ENCODE results near the gene HOXC10. TPM values are rescaled to one million over a fixed set of nuclear protein-coding genes. Genes with fewer than 3 reads are reported as not detected.

Gene HOXC10
- total RNA-seq, 1 experiment from 2014 or later, result not detected

DNA sequence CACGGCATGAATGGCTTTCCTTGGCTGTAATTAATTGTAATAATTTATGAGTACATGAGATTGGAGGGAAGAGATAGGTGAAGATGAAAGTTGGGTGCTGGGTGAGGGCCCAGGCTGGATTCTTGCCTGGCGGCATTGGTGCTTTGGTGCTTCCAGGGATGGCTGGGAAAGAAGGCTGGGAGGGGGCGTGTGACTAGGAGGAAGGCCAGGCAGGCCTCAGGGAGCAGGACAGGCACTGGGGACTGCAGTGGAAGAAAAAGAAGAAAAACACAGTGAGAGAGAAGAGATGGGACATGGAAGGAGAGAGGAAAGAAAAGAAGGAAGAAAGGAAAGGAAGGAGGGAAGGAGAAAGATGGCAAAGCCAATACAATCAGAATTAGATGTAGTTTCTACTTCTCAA, 18.7 kb downstream of the HOXC10 start:
- DNase-seq (ENCODE audit: low spot score), result no peak

DNA sequence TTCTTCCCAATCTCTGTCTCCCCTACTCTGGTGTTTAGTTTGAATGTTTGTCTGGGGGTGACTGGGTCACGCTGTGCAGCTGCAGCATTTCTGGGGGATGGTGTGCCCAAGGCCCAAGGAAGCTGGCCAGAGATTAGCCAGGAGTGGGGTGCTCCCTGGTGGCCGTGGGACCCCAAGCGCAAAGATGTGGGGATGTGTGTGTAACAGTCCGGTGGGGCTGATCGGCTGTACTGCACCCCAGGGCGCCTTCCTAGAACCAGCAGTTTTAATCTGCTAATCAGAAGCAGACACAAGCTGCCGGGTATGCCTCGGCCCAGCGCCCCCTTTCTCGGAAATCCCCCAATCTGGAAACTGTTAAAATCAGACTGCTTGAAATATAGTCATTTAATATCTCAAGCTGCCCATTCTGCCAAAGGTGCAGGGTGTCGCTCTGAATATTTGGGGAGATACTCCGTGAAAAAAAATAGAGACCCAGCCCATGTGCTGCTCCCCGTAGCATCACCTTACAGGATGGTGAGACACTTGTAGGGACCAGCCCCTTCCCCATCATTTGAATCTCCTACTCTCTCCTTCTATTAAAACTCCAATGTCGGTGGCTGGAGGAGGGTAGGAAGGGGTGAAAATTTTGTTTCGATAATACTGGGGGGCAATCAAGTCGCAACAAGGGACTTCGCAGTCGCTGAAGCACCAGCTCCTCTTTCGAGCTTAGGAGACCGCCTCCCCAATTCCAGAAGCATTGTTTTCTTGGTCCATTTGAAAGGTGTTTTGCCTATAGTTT, 19.3 kb downstream of the HOXC10 start:
- DNase-seq (ENCODE audit: low spot score), result peak; percentile 59

DNA sequence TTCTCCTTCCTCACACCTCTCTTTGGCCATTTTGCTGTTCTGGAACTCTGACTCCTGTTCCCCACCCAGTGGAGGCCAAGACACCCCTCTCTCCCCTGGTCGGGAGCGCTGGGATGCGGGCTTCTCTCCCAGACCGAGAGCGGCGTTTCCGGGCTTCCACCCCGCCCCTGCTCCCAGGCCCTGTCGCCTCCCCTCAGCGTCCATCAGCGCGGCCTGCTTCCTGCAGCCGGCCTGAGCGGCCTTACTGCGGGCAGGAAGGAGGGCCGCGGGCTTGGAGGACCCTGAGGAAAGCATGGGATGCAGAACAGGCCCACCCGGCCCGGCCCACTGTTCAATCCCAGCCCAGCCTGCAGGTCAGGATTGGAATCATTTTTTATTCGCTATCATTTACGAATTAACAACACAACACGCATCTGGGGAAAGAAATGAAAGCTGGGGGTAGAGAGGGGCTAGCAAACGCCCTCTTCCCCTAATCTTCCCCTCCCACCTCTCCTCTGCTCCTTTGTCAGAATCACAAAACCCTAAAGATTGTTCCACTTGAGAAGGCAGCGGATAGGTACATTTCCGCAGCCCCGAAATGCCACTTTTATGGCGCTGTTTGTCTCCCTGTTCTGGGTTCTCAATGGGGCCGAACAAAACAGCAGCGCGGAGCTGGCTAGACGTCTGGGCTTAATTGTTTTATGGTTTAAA, 20.0 kb downstream of the HOXC10 start:
- DNase-seq (ENCODE audit: low spot score), result no peak

DNA sequence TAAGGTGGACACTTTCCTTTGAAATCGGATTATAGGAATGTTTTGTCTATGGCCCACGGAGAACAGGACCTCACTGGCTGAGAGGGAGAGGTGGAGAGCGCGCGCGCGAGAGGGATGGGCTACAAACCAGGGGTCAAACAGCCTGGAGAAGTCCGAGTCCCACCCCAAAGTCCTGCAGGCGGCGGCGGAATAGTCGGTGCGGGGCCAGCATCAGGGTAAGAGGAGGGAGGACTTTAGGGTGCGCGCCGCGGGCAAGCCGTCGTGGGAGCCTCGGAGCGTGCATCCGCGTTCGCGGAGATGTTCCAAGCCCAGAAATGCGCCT, 20.5 kb downstream of the HOXC10 start:
- no peak for DNase-seq (ENCODE audit: low spot score)

DNA sequence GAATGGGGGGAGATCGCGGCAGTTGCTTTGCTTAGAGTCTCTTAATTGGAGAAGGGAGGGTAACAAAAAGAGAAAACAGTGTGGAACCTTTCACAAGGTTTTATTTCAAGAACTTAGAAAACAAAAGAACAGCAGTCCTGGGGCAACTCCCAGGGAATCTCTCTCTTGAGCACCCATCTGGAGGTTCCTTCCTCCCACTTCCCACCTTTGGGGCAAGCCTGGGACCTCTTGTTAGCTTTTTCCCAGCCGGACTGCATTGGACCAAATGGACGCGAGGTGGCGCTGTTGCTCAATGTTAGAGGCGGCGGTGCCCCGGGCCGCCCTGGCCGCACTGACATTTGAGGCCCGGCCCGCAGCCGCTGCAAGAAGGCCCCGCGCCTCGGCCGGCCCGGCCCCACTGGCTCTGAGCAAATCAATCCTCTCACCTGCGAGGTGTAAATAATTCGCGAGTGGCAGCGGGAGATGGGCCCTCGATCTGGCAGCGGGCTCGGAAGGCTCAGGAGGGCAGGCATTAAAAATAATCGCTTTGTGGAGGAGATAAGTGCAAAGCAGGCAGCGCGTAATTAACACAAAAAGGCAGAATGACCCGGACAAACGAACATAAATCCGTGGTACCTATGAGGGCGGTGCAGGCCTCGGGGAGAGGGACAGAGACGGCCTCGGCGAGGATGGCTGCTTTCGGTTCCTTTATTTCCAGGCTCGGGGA, 21.1 kb downstream of the HOXC10 start:
- peak; percentile 95 for DNase-seq (ENCODE audit: low spot score)

DNA sequence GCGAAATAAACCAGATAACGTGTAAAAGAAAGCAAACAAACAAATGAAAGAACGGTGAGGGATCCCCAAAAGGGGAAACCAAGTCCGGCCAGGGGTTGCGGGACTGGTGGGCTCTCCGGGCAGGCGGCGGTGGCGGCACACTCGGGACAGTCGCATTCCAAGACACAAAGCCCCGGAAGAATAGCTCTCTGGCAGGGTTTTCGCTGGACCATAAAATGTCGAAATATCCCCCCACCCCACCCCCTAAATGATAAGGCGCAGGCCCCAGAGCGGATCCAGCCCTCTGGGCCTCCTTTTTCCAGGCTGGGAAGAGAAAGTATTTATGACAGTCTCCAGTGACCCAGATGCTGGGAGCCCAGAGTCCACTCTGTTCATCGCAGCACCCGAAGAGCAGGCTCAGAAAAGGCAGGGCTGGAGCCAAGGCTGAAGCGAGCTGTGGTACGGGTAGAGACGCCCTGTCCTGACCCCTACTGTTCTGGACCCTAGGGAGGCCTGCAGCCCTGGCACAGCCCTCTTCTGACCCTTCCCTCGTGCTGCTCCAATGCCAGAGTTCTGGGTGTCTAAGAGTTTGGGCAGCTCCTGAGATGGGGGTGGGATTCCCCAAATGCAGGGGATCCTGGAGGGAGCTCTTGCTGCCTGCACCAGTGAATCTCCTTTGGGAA, 21.7 kb downstream of the HOXC10 start:
- DNase-seq (ENCODE audit: low spot score), result no peak

DNA sequence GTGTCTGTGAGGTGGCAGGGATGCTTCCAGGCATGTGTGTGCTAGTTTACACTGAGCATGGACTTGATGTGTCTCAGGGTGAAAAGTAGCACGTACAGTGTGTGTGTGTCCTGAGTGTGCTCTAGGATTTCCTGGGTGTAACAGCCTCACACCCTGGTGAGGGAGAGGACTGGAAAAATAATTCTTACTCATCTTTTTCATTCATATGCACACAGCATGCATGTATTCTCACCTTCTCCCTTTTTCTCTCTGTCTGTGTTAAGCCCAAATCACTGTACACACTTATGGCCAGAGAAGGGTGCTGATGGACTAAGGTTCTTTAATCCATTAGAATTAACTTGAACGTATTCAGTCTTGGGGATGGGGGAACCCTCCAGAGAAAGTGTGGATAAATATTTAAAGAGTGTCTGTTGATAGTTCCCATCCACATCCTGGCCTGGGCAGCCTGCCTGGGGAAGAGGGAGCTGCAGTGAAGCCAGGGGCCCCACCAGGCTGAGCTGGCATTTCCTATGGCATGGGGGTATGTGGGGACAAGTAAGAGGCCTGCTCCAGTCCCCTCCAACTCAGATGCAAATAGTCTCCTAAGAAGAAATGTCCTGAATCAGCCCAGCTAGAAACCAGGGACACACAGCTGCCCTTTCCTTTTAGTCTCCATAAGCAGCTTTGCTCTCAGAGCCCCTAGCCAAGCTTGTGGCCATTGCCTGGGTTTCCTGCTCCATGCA, 22.8 kb downstream of the HOXC10 start:
- no peak for DNase-seq (ENCODE audit: low spot score)

DNA sequence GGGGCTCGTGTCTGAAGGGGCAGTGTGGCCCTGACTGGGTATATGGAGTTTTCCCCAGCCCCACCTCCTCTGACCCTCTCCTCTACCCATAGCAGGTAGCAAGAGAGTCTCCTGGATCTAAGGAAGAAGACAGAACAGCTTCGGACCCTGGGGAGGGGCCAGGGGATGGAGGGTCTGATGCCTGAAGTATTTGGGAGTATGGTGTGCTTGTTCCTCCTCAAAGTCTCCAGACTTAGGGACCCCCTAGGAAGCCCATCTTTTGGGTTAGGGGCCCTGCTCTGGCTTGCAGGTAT, 23.3 kb downstream of the HOXC10 start:
- DNase-seq (ENCODE audit: low spot score), result no peak

DNA sequence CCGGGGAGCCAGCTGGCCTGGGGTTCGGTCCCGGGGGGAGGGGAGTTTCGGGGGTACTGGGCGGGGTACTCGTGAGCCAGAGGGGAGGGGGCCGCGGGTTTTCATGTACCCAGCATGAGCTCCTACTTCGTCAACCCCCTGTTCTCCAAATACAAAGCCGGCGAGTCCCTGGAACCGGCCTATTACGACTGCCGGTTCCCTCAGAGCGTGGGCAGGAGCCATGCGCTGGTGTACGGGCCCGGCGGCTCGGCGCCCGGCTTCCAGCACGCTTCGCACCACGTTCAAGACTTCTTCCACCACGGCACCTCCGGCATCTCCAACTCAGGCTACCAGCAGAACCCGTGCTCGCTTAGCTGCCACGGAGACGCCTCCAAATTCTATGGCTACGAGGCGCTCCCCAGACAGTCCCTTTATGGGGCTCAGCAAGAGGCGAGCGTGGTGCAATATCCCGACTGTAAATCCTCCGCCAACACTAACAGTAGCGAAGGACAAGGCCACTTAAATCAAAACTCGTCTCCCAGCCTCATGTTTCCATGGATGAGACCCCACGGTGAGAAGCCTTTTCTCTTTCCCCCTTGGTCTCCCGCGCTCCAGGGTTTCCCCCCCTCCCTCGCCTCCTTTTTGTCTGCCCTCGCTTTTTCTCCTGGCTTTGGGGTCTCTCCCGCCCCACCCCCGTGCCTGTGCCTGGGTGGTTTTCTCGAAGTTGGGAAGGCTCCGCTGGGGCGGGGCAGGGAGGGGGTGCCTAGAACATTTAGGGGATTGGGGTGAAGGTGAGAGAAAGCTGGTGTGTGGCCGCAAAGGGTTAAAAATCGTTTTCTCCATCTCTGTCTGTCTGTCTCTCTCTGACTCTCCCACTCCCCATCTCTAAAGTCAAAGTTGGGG, 24.5 kb downstream of the HOXC10 start:
- DNase-seq (ENCODE audit: low spot score), result no peak

DNA sequence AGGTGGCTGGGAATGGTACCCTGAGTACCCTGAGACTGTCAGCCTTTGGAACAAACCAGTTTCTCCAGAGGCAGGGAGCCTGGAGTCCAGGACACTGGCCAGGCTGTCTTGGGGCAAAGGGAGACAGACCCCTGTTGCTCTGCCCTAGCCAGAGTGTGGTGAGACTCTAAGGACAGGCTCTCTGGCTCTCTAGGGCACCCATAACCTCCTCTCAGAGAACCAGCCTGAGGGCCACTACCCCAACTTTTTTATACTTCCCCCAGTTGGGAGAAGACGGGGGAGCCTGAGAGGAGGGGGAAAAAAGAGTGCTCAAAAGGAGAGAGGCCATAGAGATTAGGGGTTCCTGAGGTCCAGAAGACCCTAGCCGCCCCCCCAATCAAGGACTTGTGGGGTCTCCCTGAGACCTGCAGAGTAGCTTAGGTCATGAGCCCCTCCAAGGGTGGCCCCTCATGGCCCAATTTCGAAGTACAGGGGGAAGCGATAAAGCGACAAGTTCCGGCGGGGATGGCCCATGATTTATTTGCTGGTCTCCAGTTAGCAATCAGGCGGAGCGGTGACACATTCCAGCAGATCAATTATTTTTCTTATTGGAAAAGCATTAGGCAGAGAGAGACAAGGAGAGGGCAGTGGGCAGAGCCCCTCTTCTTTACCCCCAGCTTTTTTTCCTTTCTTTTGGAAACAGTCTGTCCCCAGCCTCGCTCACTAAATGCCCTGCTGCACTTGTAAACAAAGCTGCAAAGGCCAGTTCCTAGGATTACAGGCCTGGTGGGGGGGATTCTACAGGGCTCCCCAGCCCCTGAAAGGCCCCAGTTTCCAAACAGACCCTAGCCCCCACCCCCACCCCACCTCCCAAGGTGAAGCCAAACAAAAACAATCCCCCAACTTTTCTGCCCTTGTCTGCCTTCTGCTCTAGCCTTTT, 25.4 kb downstream of the HOXC10 start:
- no peak for DNase-seq (ENCODE audit: low spot score)

DNA sequence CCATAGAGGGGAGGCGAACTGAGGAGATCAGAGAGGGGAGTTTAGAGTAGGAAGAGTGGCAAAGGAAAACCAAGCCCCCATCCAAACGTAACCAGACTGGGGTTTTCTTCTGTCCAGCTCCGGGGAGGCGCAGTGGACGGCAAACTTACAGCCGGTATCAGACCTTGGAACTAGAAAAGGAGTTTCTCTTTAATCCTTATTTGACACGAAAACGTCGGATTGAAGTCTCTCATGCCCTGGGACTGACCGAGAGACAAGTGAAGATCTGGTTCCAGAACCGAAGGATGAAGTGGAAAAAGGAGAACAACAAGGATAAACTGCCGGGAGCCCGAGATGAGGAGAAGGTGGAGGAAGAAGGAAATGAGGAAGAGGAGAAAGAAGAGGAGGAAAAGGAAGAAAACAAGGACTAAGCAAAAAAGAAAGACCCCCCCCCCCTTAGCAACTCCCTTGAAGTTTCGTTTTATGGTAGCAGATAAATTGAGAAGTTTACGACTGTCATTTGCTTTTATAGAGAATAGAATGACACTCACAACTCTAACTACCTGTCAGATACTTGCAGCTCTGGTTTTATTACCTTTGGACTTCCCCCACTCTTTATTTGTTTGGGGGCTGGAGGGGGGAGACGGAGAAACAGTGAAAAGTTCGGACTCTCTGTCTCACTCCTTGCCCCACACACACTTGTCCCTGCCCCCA, 26.2 kb downstream of the HOXC10 start:
- DNase-seq (ENCODE audit: low spot score), result no peak

DNA sequence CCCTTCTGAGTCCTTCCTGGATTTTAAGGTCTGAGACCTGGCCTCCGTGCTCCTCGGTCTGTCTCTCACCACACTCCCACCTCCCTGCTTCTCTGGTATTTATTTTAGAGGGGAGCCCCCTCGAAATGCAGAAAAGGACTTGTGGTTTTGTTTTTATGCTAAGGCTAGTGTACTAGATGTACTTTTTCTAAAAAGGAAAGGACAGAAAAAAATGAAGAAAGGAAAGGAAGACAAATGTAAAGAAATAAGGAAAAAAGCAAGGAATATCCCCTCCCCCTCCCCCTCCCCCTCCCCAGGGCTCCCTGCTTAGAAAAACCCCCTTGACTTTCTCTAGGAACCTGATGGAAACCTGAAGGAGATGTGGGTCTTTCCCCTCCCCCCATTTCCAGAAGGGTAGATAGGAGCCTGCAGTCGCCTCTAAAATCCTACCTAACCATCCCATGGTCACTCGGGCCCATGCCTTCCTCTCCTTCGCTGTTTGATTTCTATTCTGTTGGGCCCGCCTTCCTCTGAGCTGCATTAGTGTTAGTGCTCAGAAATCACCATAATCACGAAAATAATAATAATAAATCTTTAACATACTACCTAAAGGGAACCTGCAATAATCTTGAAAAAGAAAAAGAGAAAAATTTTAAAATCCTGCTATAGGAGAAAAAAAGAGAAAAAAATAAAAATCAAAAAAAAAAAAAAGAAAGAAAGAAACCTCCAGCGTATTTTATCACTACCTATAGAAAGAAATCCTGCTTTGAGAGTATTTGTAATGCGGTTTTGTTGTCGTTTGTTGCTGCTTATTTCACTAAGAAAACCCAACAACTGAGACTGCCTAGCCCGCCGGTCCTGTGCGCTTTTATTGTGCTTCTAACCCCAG, 27.0 kb downstream of the HOXC10 start:
- no peak for DNase-seq (ENCODE audit: low spot score)

DNA sequence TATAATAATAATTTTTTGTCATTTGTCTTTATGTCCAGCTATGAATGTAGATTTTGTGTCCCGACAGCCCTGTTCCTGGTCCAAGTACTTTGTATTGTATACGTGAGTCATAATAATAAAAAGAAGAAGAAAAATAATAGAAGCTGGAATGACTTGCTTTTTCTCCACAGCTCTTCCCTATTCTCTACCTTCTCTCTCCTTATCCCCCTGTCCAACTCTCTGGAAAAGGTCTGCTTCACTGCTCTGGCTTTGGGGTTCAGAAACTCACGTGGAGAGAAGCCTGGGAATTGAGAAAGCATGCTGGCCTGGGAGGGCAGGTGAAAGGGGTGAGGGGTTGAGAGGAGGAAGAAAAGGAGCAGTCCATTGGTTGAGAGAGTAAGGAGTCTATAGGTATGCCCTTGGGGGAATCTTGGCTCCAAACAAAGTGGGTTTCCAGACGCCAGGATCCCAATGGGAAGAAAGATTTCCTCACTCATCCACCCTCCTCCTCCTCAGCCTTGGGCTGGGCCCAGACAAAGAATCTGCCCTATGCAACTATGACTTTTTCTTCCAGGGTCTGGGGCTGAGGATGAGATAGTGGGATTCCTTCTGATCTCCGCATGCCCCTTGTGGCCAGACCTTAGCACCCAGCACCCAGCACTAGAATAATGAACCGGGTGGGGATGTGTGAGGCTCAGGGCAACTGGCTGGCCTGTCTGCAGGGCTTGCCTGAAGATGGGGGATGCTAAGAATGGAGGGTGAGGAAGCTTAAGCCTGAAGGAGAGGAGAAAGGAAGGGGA, 27.9 kb downstream of the HOXC10 start:
- DNase-seq (ENCODE audit: low spot score), result no peak

DNA sequence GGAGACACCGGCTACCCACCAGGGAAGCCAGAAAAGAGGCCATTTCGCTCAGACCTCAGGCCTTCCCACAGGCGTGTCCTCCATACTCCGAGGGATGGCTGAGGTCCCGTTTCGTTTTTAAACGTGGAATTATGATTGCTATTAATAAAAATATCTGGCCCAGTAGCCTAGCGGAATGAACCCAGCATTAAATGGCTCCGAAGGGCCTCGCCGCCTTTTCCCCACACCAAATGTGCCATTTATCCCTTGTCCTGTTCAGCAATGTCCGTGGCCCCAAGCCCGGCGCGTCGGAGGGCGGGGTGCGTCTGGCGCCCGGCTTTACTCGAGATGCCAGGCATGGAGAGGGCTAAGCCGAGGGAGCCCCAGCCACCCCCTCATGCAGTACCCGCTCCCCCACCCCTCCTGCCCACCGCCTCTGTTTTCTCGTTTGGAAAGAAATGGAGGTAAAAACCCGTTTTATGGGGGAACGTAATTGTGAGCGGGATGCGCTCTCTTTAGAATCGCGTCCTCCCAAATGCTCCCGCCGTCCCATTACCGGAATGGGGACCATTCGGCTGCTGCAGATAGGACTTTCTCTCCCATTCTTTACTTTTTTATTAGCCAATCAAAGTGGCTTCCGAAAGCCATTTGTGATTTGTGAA, 29.6 kb downstream of the HOXC10 start:
- no peak for DNase-seq (ENCODE audit: low spot score)

DNA sequence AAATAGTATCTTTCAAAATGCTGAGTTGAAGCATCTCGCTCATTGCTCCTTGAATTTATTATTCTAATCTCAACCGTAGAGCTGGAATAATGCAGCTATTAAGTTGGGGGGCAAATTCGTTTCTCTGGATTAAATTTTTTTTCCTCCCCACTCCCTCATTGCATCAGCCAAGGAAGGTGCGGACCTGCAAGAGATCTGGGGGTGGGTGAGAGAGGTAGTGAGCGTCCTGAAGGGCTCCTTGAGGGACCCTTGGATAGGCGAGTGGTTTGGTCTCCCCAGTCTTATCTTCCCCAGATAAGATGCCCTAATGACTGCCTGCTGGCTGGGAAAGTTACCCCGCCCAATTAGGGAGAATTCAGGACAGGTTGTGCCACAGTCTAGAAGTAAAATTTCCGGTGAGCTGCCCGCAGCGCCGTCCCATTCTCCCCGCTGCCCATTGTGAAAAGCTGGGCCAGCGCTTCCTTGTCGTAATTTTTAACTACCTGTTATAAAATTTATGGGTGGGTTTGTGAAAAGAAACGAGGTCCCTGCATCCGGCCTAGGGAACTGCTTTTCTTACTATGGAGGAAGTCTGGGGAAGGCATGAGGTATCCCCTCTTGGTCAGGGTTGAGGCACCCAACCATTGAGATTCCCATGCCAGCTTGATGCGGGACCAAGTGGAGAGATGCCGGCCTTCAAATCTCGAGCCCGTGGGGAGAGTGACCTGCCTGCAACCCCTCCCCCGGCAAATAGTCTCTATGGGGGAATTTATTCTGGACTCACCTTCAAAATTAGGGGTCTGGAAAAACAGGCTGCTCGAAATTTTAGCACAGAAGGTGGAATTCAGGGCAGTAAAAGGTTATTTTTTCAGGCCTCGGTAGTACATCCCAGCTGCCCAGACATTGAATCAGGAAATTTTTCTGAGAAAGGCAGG, 30.3 kb downstream of the HOXC10 start:
- DNase-seq (ENCODE audit: low spot score), result no peak

DNA sequence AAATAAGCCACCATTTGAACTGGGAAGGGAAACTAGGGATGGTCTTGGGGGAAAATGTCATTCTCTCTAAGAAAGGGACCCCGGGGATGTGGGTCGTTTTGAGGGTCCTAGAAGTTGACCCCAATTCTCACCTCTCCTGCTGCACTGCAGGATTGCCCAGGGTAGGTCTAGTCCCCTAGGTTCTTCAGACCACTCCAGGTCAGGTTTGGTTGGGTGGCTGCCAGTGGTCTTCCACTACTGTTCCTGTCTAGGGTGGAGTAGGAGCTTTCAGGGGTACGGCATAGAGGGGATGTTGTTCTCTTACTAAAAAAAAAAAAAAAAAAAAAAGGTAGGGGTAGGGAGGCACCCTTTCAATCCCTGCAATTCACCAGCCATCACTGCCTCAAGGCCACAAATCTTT, 31.1 kb downstream of the HOXC10 start:
- no peak for DNase-seq (ENCODE audit: low spot score)
